ENCODE data around the gene CACNB1. TPM values are rescaled to one million over a fixed set of nuclear protein-coding genes. Genes with fewer than 3 reads are reported as not detected.

Gene CACNB1
- total RNA-seq, 2 experiments from 2014 or later, result 14.9 to 15.5 TPM

DNA sequence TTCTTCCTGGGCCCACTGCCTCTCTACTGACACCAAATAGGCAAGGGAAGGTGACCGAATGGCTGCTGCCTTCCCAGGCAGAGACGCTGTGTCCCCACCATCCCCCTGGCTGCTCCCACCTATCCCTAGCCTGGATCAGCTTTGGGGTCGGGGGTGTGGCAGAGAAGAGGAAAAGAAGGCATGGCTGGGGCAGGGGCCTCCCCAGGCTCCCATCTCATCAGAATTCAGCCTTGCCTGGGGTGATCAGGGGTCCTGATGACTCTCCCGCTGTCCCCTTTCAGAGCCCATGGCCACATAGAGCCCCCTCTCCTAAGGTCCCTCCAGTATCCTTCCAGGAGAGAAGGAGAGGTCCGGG lies 46.7 kb downstream of the CACNB1 start:
- Mint-ChIP-seq H3K36me3 (ENCODE audit: low read depth) (peaks cover 27% of the 10 kb centered on the region), H3K4me3 (peak overlapping the region; percentile 86), H3K9me3 (no peaks in the 10 kb centered on the region), H3K27ac (peak overlapping the region; percentile 74), H3K27me3 (peaks cover 19% of the 10 kb centered on the region), H3K4me1 (ENCODE audit: low read depth) (peaks cover 55% of the 10 kb centered on the region)
- ATAC-seq (ENCODE audit: poor library complexity), result no peak
- ChIA-PET CTCF (interaction anchor here (1.0 to 4.4 kb wide), 3 partner anchors 24 to 279 kb away, joined by 3 to 80 read pairs (median 3); no protein-coding TSS in a partner anchor), POLR2A (interaction anchor here (1.0 to 6.2 kb wide), 9 partner anchors 8 to 281 kb away, joined by 3 to 71 read pairs (median 7); partner anchors contain the start of genes LASP1 and RPL19)
- Histone ChIP-seq H3K9me3 (ENCODE audit: control insufficient read depth in 1 of 2, insufficient read depth in 1 of 2, low read length in 2 of 2) (no peaks in the 10 kb centered on the region), H3K4me3 (ENCODE audit: low read length) (peak overlapping the region; percentile 46), H3K27ac (ENCODE audit: low read depth in 1 of 2, low read length in 2 of 2) (no peak overlapping the region), H3K36me3 (ENCODE audit: insufficient read depth, low read length) (no peaks in the 10 kb centered on the region), H3K27me3 (ENCODE audit: control insufficient read depth in 1 of 2, insufficient read depth in 2 of 2, low read length in 2 of 2) (peaks cover 0 to 5% of the 10 kb centered on the region in 2 experiments), H3K4me1 (ENCODE audit: insufficient read depth, low read length) (peaks cover 55% of the 10 kb centered on the region)
- intact Hi-C loops (cut with DNase I, micrococcal nuclease), result loop anchor here (2.0 to 10.0 kb wide), 4 partner anchors 54 to 473 kb away; partner anchors contain the start of genes PSMB3 (in 1 of the 2) and RPL23 (in 1 of the 2)
- no peak for DNase-seq
- TF ChIP-seq, protein P1, sequence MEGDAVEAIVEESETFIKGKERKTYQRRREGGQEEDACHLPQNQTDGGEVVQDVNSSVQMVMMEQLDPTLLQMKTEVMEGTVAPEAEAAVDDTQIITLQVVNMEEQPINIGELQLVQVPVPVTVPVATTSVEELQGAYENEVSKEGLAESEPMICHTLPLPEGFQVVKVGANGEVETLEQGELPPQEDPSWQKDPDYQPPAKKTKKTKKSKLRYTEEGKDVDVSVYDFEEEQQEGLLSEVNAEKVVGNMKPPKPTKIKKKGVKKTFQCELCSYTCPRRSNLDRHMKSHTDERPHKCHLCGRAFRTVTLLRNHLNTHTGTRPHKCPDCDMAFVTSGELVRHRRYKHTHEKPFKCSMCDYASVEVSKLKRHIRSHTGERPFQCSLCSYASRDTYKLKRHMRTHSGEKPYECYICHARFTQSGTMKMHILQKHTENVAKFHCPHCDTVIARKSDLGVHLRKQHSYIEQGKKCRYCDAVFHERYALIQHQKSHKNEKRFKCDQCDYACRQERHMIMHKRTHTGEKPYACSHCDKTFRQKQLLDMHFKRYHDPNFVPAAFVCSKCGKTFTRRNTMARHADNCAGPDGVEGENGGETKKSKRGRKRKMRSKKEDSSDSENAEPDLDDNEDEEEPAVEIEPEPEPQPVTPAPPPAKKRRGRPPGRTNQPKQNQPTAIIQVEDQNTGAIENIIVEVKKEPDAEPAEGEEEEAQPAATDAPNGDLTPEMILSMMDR (IDR thresholded peaks at IDR 0.05), result no peak

- peak in 4 of 14 experiments; percentile 12 to 41 (median 28) for DNase-seq
- no peak for ATAC-seq (ENCODE audit: poor library complexity)
- ChIA-PET POLR2A (interaction anchor here (1.0 to 6.2 kb wide), 4 partner anchors 50 to 167 kb away, joined by 3 to 71 read pairs (median 36); partner anchors contain the start of gene RPL19), CTCF (interaction anchor here (1.1 kb wide), 1 partner anchor 167 kb away, joined by 4 read pairs; no protein-coding TSS in a partner anchor)
- H3K36me3 Mint-ChIP-seq (ENCODE audit: low read depth), result peaks cover 27% of the 10 kb centered on the region
- H3K4me3 Mint-ChIP-seq, result peak overlapping the region; percentile 86
- Histone ChIP-seq H3K4me1 (ENCODE audit: insufficient read depth, low read length) (peaks cover 55% of the 10 kb centered on the region), H3K27ac (ENCODE audit: low read depth in 1 of 2, low read length in 2 of 2) (no peak overlapping the region), H3K27me3 (ENCODE audit: control insufficient read depth in 1 of 2, insufficient read depth in 2 of 2, low read length in 2 of 2) (peaks cover 0 to 5% of the 10 kb centered on the region in 2 experiments), H3K4me3 (ENCODE audit: low read length) (peak overlapping the region; percentile 46), H3K36me3 (ENCODE audit: insufficient read depth, low read length) (no peaks in the 10 kb centered on the region), H3K9me3 (ENCODE audit: control insufficient read depth in 1 of 2, insufficient read depth in 1 of 2, low read length in 2 of 2) (no peaks in the 10 kb centered on the region)
- intact Hi-C loops (cut with DNase I, micrococcal nuclease), result loop anchor here (2.0 to 10.0 kb wide), 4 partner anchors 53 to 473 kb away; partner anchors contain the start of genes PSMB3 (in 1 of the 2) and RPL23 (in 1 of the 2)
- peaks cover 55% of the 10 kb centered on the region for H3K4me1 Mint-ChIP-seq (ENCODE audit: low read depth)
- peak overlapping the region; percentile 74 for H3K27ac Mint-ChIP-seq
- H3K9me3 Mint-ChIP-seq, result no peaks in the 10 kb centered on the region
- TF ChIP-seq, protein P1 (IDR thresholded peaks at IDR 0.05), result no peak
- peaks cover 19% of the 10 kb centered on the region for H3K27me3 Mint-ChIP-seq
These were observed 47.3 kb downstream of the CACNB1 start for GRCh38 chr17:39150104-39150634.

DNA sequence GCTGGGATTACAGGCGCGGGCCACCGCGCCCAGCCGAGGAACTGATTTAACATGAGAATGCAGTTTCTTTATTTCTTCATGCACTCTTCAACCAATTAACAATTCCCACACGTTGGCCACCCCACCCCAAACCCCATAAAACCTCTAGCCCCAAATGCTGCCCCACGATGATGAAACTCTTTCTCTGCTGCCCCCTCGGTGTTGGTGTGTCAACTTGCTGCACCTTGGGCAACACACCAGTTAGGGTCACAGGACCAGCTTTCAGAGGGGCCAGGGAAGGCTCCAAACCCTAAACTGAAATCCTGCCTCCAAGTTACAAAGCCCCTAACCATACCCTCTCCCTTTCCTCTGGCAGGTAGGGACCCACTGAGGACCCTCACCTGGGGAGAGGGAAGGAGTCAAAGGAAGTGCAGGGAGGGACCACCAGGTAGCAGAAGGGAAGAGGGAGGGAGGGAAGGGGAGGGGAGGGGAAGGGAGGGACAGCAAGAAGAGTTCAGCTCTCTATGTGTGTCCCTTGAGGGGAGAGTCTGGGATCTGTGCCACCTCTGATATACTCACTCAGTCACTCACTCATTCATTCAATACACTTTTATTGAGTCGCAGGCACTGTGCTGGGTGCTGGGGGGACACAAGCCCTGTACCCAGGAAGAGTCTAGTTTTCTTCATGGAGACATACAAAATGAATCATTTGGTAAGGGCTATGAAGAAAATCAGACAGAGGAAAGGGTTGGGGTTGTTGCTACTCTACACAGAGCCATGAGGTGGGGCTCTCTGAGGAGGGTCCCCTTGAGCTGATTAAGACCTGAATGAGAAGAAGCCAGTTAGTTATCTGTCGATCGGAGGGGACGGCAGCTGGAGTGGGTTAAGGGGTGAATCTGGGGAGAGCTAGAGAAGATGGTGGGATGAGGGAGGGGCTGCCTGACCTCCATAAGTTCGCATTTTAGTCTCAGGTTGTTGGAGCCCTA lies 50.0 kb downstream of the CACNB1 start:
- Mint-ChIP-seq H3K9me3 (no peaks in the 10 kb centered on the region), H3K4me3 (no peak overlapping the region), H3K36me3 (ENCODE audit: low read depth) (peaks cover 7% of the 10 kb centered on the region), H3K27me3 (no peaks in the 10 kb centered on the region), H3K4me1 (ENCODE audit: low read depth) (peaks cover 41% of the 10 kb centered on the region), H3K27ac (peak overlapping the region; percentile 31)
- ATAC-seq (ENCODE audit: poor library complexity) (no peak), DNase-seq (no peak)
- peaks cover 37% of the 10 kb centered on the region for H3K4me1 ChIP-seq (ENCODE audit: insufficient read depth, low read length)
- CTCF ChIA-PET, result interaction anchor here (0.9 kb wide), 1 partner anchor 163 kb away, joined by 3 read pairs; no protein-coding TSS in a partner anchor
- H3K27ac ChIP-seq (ENCODE audit: low read depth in 1 of 2, low read length in 2 of 2), result no peak overlapping the region
- intact Hi-C loops (cut with DNase I, micrococcal nuclease), result no loop called here
- POLR2A ChIA-PET, result no interaction called here
- H3K36me3 ChIP-seq (ENCODE audit: insufficient read depth, low read length), result no peaks in the 10 kb centered on the region
- TF ChIP-seq, protein P1 (IDR thresholded peaks at IDR 0.05), result no peak
- H3K4me3 ChIP-seq (ENCODE audit: low read length), result no peak overlapping the region
- peaks cover 0 to 5% of the 10 kb centered on the region in 2 experiments for H3K27me3 ChIP-seq (ENCODE audit: control insufficient read depth in 1 of 2, insufficient read depth in 2 of 2, low read length in 2 of 2)
- no peaks in the 10 kb centered on the region for H3K9me3 ChIP-seq (ENCODE audit: control insufficient read depth in 1 of 2, insufficient read depth in 1 of 2, low read length in 2 of 2)

Measured in CD4-positive, alpha-beta T cell (primary cell).